Measurements from ENCODE around the gene RHOU.
"Not testable (repeated sequence)": the region's sequence is repeated elsewhere in the genome, so short reads cannot be mapped to it uniquely, and the experiment has no call there.

Gene RHOU

GRCh38 chr1:228734881-228735801 is at the start of gene RHOU:
Gene RHOU (plus strand): TSS chr1:228735479. CDS start chr1:228735743, 264 bp downstream.
- peak; percentile 21 for DNase-seq (ENCODE audit: low read depth)

DNA sequence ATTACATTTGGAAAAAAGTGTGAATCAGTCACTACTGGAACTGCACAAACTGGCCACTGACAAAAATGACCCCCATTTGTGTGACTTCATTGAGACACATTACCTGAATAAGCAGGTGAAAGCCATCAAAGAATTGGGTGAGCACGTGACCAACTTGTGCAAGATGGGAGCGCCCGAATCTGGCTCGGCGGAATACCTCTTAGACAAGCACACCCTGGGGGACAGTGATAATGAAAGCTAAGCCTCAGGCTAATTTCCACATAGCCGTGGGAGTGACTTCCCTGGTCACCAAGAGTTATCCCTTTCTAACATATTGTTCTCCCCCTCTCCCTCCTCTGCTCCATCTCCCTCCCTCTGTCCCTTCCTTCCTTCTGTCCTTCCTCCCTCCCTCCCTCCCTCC is 47.7 kb upstream of the RHOU start:
- no peak for DNase-seq (ENCODE audit: low read depth)

GRCh38 chr1:228689255-228689654 is 46.0 kb upstream of the RHOU start:
- no peak for DNase-seq (ENCODE audit: low read depth)

- DNase-seq (ENCODE audit: low read depth): no peak
Measured at GRCh38 chr1:228691211-228691610, 44.1 kb upstream of the RHOU start.

- no peak for DNase-seq (ENCODE audit: low read depth)
Measured at GRCh38 chr1:228691926-228692325, 43.4 kb upstream of the RHOU start.

GRCh38 chr1:228694447-228694846 is 40.8 kb upstream of the RHOU start:
- DNase-seq (ENCODE audit: low read depth): not testable (repeated sequence)

DNA sequence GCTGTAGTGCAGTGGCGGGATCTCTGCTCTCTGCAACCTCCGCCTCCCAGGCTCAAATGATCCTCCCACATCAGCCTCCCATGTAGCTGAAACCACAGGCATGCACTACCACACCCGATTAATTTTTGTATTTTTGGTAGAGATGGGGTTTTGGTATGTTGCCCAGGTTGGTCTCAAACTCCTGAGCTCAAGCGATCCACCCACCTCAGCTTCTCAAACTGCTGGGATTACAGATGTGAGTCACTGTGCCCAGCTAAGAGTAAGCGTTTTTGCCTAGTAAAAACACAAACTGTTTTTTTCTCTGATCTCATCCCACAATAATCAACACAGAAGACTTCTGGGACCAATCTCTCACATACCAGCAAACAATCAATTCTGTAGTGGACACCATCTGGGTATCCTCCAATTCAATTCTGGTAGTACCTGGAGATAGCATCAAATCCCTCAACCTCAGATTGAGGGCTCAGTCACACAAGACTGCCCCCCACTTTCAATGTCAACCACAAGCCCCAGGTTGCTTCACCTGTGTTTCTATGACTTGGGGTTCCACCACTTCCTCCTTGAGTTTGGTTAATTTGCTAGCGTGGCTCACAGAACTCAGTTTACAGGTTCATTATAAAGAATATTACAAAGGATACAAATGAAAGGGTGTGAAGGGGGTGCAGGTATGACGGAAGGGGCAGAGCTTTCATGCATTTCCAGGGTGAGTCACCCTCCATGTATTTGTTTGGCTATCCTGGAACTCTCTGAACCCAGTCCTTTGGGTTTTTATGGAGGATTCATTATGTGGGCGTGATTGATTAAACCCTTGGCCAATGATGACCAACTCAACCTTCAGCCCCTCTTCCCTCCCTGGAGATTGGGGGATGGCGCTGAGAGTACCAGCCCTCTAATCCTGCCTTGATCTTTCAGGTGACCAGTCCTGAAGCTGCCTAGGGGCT is 40.0 kb upstream of the RHOU start:
- DNase-seq (ENCODE audit: low read depth): no peak

DNA sequence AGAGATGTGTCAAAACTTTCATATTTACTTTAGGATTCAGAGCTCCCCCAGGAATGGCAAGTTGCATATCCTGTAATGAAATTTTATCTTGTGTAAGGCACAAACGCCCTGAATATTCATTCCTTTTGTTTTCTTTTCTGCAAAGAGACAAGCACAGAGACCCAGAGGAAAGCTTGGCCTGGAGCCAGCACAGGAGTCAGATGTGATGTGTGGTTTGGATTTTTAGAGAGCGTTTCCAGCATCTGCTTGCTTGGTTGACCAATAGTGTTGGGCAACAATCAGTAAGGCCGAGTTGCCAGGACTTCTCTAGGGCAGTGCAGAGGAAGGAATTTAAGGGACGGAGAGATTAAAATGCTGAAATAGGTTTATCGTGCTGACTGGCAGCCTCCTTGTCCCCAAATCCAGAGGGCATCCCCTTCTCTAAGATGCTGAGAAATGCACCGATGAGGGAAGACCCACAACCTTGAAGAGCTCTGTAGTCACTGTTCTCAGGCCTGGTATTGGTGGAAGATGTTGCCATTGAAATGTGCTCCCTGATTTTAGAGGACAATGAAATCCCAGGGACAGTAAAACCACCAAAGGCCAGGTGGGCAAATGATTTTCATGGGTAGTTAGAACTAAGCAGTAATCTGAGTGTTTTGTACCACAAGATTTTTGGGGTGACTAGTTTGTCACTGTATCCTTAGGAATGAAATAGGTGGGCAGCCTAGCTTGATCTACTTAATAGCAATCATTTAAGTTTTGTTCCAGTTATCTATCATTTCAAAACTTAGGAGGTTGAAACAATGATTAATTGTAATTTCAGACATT is 37.9 kb upstream of the RHOU start:
- peak; percentile 89 for DNase-seq (ENCODE audit: low read depth)

DNA sequence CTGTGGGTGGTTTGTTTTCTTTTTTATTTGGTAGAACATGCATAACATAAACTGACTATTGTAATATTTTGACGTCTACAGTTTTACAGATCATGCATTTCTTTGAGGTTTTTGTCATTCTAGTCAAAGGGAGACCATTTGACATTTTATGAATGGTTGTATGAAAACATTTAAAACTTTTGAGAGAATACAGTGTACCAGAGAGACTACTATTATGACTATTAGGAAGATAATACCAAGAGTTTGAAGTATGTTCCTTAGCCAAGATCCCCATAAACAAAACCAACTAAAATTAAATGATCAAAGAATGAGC is 37.3 kb upstream of the RHOU start:
- no peak for DNase-seq (ENCODE audit: low read depth)

GRCh38 chr1:228702433-228702832 is 32.8 kb upstream of the RHOU start:
- DNase-seq (ENCODE audit: low read depth): no peak

GRCh38 chr1:228706305-228706704 is 29.0 kb upstream of the RHOU start:
- no peak for DNase-seq (ENCODE audit: low read depth)

DNA sequence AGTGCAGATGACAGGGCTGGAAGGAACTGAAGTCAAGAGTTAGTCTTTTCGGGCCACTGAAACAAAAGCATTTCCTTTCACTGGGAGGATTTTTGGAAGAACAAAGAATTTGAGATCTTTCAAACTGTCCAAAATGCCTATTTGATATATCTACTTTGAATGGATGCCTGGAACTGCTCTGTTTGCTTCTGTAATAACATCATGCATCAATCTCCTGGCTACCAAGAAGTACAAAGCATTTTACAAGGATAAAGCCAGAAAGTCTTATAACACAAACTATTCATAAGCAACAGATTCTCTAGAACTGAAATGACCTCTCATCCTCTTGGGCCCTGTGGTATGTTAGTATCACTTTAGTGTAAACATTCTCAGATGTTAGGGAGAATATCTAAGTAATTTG is 18.2 kb upstream of the RHOU start:
- DNase-seq (ENCODE audit: low read depth): no peak

GRCh38 chr1:228721407-228721806 is 13.9 kb upstream of the RHOU start:
- no peak for DNase-seq (ENCODE audit: low read depth)

GRCh38 chr1:228723287-228723686 is 12.0 kb upstream of the RHOU start:
- no peak for DNase-seq (ENCODE audit: low read depth)

- no peak for DNase-seq (ENCODE audit: low read depth)
Measured at GRCh38 chr1:228723921-228724320, 11.4 kb upstream of the RHOU start.

GRCh38 chr1:228725178-228725577 is 10.1 kb upstream of the RHOU start:
- no peak for DNase-seq (ENCODE audit: low read depth)

DNA sequence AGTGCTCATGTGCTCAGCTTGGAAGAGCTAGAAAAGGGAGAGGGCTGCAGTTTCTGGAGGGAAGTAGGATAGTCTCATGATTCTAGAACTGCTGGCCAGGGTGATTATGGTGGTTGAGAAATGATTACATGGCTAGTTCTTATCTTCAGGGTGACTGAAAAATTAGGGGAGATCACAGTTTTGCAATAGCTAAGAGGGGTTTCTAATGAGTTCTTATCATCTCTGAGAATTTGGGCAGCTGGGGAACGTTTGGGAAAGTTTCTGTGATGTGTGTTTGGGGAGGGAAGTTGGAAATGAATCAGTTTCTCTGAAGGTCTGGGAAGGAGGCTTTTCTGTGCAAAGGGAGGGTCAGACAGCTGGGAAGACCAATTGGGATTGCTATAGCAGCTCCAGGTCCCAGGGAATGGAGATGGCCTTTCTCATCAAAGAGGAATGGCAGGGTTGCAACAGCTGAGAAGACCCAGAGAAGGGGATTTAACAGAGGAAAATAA is 7.6 kb upstream of the RHOU start:
- DNase-seq (ENCODE audit: low read depth): no peak

DNA sequence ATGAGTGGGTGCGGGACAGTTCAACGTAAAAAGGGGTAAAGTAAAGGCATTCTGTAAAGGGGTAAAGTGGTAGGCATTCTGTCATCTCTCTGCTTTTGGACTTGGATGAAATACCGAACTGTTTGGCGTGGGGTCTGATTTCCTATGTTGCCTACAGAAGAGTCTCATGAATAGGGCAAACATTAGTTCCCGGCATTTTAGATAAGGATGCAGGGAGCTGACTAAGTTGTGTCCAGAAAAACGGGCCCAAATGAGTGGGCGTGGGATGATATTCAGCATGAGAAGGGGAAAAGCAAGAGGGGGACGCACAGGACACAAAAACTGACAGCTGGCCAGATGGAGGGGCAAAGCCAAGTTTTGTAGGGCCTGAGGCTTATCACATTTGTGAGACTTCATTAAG is 2.9 kb upstream of the RHOU start:
- no peak for DNase-seq (ENCODE audit: low read depth)

DNA sequence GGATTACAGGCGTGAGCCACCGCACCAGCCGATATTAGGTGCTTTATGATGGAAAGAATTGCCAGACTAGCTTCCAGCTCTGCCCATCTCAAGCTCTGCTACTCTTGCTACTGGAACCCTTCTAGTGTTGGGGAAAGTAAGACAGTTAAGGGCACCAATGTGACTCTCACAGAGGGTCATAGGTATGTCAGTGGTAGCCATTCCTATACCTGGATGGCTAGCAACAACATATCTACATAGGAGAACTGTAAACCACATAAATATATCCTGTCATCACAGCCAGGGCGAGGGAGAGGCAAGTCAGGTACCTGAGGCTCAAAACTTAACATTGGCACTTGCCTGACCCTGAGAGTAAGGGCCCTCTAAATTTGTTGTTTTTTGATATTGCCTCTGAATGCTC is 1.7 kb upstream of the RHOU start:
- DNase-seq (ENCODE audit: low read depth): no peak

DNA sequence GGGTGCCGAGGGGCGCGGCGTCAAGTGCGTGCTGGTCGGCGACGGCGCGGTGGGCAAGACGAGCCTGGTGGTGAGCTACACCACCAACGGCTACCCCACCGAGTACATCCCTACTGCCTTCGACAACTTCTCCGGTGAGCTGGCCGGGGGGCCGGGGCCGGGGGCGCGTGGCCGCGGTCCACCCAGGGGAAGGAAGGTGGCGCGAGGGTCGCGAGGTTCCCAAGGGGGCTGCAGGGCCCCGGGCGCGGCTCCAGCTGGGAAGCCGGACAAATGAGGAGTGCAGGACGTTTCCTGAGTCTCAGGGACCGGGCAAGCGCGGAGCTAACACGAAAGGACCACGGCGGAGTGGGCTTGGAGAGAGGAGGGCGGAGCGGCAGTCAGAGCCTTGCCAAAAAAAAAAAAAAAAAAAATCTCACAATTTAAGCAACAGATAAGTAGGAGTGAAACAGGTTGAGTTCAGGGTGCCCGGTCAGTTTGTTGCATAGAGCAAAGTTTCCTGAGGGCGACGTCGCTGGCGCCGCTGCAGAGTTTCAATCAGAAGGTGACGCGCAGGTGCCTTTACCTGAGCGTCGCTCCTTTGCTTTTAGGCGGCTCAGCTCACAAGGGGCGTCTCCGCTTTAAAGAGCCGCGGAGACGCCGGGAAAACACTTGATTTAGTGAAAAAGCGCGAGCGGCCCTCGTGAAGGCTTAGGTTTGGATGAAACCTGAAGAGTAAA is 750 bp downstream of the RHOU start:
- DNase-seq (ENCODE audit: low read depth): no peak

DNA sequence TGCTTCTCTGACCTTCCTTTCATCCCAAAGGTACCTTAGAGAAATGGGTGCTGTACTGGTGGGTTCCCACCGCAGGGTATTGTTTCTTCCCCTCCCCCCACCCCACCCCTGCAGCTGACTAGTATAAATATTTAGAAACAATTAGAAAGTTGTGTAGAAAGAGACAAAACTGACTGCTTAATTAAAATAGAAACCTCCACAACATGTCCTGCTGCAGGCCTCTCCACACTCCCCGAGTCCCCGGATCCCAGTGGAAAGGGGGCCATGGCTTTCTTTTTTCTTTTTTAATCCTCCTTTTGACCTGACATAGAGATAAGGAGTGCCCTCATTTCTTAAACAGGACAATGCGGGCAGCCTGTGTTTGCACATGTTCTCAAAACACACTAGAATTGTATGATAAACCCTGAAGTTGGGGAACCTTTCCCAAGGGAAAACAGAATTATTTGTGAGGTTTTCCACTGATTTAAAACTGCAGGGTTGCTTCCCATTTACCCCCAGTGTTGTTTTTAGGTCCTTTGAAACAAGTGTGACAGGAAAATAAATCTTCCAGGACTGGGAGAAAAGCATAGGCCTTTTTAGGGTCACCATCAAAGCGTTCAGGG is 1.7 kb downstream of the RHOU start:
- no peak for DNase-seq (ENCODE audit: low read depth)

Measured in fibroblast of gingiva (primary cell).